NCI-H510A treated with DMSO at 0.1 percent for 48 hours (cell line): Measurements from ENCODE around the gene VKORC1.
A peak's percentile ranks its signal among the peaks of the same experiment; 100 is the strongest.
"Not testable (repeated sequence)": the region's sequence is repeated elsewhere in the genome, so short reads cannot be mapped to it uniquely, and the experiment has no call there.

Source experiments
- DNase-seq: peaks from one replicate; lab custom pipeline; 2025; lab: John Stamatoyannopoulos, UW

VKORC1 gene

DNA sequence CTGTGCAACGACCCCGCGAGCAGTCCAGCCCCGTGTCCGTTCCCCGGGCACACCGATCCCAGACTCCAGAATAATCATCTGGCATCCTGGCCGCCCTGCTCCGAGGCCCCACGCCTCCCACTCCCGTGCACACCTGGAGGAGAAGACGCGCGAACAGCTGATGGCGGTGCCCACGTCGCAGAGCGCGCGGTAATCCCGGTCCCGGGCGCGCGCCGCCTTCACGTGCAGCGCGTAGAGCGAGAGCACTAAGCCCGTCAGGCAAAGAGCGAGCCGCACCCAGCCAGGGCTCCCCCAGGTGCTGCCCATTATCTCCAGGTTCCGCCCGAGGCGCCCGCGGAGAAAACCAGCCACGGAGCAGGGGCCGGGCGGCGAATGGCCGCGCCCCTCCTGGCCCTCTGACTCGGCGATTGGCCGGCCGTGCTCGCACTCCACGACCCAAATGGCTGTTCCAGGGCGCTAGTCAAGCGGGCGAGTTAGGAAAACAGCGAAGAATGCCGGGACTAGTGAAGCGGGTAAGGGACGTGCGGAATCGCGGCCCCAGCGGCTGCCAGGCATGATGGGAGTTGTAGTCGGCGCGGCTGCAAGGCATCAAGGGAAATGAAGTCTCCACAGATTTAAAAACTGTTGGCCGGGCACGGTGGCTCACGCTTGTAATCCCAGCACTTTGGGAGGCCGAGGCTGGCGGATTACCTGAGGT is at the start of gene VKORC1:
Gene VKORC1 (minus strand): TSS at position 374 of the 697 bp plus-strand sequence. CDS start 68 bp downstream, at position 306.
- DNase-seq = peak; percentile 98

DNA sequence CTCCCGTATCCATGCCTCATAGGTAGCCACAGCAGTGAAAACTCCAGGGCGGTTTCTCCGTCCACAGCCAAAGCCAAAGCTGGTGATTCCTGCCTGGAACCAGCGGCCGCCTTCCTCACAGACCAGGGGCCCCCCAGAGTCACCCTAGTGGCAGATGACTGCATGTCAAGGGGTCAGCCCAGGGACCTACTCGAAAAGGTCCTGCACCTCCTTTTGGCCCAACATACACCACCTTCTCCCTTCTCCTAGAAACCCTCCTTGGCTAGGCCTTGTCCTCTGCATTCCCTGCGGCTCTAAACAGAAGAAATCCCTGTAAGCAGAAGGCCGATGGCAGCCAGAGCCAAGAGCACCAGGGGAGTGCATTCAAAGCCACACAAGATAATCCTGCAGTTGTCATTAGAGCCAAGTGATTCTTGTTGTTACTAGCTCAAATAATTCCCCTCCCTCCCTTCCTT is 49.1 kb upstream of the VKORC1 start:
- no peak for DNase-seq

DNA sequence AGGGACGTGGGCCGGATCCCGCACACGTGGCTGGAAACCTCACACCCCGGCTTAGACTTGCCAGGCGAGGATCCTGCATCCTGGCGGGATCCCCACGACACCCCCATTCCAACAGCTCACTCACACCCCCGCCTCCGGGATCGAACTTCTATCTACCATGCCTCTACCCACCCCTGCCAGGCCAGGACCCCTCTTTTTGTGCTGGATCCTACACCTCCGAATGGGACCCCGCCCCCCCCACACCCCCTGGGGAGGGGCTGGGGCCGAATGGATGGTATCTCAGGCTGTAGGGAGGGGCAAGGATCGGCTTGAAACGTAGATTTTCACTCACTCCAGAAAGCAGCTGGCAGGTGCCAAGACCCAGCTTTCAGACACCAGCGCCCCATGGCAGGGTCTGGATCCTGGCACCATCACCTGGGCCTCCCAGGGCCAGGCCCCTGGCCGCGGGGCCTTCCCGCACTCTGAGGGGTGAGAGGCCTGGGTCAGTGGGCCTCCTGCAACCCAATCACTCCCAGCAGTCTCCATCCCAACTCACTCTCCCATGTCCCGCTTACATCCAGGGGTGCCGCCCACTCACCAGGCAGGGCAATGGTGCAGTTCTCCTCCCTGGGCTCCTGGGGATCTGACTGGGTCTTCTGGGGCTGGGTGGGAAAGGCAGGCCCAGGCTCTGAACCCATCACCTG is 48.6 kb upstream of the VKORC1 start:
- DNase-seq = no peak

DNA sequence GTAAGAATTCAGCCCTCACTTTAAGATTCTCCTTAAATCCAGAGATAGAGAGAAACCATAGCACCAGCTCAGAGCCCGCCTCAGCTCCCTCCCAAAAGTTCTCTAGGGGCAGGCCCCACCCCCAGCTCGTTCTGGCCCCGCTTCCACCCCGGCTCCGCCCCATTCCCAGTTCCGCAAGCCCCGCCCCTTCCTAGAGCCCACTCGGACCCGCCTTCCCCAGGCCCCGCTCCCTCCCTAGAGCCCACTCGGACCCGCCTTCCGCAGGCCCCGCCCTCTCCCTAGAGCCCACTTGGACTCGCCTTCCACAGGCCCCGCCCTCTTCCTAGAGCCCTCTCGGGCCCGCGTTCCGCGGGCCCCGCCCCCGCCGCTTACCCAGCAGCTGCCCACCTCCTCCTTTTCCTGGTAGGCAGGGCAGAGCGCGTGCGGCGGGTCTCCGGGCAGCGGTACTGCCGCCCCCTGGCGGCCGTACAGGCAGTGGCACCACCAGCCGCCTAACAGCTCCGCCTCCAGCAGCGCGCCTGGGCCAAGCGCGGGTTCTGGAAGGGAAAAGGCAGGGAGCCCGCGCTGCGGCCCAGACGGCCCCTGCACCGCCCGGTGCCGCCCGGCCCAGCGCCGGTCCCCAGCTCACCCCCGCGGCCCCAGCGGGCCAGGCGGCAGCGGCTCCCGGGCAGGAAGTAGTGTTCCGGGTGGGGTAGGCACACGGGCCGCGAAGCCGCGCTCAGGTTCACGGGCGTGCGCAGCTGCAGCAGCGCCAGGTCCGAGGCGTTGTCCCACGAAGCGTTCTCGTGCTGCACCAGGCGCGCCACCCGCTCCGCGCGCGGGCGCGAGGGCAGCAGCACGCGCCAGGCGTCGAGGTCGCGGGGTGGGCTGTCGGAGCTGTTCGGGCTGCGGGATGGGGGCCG is 47.8 kb upstream of the VKORC1 start:
- DNase-seq = peak; percentile 97

DNA sequence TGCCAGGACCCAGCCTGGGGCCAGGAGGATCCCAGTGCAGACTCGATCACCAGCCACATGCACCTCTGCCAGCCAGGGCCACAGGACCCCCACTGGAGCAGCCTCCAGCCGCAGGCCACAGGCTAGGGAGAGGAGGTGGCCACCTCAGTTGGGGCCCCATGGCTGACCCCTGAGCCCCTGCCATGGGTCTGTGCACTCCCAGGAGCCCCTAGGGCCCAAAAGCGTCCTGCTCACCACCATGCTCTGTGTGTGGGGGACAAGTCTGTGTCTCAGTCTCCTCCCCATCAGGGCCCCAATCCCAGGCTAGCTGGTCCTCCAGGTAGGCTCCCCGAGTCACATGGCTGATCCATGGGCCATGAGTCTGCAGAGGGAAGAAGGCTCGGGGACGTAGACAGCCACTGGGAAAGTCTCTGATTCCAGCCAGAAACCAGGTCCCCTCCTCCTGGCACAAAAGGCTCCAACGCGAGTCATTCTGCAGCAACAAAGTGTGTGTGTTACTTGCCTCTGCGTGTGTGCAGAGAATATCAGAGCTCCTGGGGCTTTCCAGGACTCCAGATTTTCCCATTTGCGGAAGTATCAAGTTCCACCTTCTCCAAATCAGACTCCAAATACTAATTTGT is 47.0 kb upstream of the VKORC1 start:
- no peak for DNase-seq

DNA sequence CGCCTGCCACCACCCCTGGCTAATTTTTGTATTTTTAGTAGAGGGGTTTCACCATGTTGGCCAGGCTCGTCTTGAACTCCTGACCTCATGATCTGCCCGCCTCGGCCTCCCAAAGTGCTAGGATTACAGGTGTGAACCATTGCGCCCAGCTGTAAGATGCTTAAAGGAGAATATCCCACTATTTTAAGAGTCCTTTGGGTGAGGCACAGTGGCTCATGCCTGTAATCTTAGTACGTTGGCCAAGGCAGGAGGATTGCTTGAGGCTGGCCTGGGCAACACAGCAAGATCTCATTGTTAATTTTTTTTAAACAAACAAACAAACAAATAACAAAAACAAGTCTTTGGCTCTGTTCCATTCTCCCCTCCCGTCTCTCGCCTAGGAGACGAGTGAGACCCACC is 46.5 kb upstream of the VKORC1 start:
- DNase-seq = not testable (repeated sequence)

DNA sequence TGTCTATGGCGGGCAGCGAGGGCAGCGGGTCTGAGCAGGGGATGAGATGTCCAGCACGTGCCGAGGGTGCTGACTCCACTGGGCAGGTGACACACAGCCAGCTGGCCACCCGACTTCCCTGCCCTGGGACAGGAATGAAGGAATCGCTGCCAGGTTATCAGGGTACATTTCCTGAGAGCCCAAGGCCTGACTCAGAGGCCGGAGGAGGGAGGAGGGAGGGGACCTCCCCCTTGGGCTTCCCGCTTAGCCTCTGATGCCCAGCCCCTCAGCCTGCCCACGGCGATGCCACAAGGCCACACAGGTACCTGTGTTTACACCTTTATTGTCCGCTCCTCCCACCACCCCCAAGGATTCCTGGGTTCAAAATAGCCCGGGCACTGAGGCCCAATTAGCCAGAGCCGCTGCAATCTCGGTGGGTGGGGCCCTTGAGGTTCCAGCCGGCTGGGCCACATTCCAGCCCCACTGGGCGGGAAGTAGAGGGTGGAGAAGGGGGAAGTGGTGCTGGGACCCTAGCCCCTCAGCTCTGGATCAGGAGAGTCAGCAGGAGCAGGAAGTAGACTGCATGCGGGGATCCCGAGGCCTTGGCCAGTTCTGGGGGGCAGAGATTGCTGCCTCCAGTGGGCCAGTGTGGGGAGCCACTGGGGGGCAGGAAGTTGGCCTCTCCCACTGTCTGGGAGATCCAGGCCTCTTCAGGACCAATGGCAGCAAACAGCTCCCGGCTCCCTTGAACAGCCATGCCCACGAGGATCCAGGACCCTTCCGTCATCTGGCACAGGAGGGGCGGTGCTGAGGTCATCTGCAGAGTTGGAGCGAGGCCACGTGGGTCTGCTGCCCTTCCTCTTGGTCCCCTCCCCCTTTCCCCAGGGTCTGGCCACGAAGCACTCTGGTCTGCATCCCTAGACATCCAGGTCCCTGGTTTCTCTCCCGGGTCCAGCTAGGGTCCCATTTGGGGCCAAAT is 44.3 kb upstream of the VKORC1 start:
- no peak for DNase-seq

DNA sequence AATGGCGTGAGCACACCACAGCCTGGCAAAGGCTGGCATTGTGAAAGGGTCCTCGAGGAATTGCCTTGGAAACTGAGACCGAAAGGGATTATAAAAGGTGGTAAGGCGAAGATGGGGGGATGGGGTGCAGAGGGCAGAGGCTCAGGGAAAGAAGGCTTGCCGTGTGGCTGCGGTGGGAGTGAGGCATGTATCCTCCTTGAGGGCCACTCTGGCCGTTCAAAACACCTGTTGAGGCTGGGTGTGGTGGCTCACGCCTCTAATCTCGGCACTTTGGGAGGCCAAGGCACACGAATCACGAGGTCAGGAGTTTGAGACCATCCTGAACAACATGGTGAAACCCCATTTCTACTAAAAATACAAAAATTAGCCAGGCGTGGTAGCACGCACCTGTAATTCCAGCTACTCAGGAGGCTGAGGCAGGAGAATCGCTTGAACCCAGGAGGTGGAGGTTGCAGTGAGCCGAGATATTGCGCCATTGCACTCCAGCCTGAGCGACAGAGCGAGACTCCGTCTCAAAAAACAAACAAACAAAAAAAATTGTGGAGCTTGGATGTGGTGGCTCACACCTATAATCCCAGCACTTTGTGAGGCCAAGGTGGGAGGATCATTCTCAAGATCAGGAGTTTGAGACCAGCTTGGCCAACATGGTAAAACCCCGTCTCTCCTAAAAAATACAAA is 42.4 kb upstream of the VKORC1 start:
- not testable (repeated sequence) for DNase-seq

DNA sequence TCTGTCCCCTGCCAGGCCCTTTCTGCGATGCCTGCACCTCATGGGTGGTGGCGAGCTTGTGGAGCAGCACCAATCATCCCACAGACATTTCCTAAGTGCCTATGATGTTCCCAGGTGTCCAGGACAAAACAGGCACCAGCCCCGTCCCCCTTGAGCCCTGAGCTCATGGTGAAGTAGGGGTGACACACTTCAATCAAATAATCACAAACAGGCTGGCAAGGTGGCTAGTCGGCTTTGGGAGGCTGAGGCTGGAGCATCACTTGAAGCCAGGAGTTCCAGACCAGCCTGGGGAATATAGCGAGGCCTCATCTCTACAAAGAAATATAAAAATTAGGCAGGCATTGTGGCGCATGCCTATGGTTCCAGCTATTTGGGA is 41.7 kb upstream of the VKORC1 start:
- DNase-seq = no peak

DNA sequence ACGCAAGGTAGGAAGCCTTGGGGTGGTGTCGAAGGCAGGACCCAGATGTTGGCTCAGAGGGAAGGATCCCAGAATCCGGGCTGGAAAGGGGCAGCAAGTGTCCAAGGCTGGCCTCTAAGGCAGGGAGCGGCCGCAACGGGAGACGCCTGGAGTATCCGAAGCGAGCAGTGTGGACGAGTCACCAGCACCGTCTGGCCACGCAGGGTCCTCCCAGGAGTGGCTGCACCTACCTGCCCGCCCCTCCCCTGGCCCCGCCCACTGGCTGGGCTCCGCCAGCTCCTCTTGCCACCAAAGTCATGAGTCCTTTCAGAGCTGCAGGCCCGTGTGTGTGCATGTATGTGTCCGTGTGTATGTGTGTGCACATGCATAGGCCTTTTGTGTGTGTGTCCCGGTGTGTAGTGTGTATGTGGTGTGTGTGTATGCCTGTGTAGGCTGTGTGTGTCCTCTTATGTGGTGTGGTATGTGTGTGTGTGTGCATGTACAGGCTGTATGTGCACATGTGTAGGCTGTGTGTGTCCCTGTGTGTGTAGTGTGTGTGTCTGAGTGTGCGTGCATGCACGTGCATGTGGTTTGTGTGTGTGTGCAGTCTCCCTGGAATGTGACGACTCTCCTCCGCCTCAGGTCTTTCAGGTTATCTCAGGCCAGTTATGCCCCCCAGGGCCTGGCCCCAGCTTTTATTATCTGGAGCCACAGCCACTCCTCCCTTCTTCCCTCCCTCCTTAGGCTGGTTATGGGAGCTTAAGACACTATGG is 41.1 kb upstream of the VKORC1 start, which contains the start of gene PRSS8:
Gene PRSS8 (minus strand): TSS at position 193 of the 752 bp plus-strand sequence. CDS start 229 bp downstream, outside the sequence.
- no peak for DNase-seq

DNA sequence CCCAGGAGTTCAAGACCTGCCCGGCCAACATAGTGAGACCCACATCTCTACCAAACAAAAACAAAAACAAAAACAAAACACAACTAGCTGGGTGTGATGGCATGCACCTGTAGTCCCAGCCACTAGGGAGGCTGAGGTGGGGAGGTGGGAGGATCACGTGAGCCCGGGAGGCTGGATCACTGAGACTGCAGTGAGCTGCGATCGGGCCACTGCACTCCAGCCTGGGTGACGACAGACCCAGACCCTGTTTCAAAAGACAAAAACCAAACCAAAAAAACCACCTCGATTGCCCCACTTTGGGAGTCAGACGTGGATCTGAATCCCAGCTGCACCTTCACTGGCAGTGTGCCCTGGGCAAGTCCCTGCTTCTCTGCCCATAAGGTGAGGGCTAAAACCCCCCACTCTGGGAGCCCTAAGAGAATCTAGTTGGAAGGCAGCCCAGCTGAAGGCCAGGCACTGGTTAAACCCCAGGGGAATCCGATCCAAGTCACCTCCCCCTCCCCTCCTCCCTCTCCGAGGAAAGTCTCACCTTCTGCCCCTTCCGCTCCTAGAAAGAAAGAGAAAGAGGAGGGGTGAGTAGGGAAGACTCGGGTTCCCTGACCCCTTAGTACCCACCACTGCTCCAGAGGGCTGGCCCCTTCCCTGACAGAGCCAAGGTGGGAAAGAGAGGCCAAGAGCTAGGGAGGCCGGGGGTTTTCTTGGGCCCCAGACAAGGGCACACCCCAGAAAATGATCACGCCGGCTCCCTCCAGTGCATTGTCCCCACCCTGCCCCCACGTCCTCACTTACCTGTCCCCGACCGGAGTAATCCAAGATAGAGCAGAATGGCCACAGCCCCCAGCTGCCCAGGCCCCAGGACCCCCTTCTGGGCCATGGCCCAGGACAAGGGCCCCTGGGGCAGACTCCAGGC is 40.3 kb upstream of the VKORC1 start:
- no peak for DNase-seq

DNA sequence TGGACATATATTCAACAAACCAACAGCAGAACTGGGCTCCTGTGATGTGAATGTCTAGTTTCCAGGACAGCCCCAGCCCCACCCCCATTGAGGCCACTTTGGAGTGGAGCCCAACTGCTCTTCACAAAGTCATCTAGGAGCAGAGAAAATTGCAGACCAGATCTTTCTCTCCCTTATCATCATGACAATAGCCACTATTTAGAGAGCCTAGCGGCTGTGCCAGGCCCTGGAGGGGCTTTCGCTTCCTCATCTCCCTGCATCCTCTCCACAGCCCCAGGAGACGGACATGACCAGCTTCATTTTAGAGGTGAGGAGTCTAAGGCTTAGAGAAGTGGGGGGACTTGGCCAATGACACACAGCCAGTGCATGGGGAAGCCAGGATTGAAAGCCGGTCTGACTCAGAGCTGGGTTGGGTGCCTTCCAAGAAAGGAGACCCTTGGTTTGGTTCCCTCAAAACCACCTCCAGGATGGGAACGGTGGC is 39.5 kb upstream of the VKORC1 start:
- DNase-seq = no peak

DNA sequence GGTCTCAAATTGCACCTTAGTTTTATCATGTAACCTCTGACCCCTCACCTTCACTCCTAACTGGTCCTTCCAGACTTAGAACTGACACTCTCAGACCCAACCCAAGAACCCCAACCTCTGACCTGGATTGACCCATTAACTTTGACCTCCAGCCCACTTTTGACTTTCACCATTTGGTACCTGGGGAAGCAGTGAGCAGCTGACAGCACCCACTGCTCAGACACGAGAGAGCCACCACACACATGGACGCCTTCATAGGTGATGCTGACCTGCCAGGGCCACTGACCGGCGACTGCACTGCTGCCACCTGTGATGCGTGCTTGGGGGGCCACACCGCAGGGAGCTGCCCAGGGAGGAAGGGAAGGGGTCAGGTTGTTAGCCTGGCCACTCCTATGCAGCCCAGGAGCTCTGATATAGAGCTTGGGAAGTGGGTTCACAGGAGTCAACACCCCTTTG is 38.5 kb upstream of the VKORC1 start:
- no peak for DNase-seq

DNA sequence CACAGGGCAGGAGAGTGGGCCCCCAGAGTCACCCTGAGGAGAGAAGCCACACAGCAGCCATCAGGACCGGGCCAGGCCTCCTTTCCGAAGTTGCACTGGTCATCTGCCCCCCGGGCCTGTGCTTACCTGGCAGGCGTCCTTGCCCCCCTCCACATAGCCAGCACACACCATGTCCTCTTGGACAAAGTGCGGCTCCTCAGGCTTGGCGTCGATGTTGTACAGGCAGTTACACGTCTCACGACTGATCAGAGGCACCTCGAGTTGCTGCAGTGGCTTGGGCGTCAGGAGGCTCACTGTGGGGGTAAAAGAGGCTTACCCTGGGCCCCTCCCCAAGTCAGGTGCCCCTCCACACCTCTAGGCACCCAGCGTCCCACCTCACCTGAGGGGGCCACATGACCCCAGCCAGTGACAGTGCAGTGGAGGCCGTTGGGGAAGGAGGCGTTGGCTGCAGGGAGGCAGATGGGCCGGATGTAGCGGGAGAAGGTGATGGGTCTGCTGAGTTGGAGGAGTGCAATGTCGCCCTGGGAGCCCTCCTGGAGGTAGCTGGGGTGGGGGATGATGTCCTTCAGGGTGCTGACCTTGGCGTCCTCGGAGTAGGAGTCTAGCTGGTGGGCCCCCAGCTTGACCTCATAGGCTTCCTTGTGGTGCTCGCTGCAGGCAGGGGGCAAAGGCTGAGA is 37.8 kb upstream of the VKORC1 start:
- DNase-seq = no peak

DNA sequence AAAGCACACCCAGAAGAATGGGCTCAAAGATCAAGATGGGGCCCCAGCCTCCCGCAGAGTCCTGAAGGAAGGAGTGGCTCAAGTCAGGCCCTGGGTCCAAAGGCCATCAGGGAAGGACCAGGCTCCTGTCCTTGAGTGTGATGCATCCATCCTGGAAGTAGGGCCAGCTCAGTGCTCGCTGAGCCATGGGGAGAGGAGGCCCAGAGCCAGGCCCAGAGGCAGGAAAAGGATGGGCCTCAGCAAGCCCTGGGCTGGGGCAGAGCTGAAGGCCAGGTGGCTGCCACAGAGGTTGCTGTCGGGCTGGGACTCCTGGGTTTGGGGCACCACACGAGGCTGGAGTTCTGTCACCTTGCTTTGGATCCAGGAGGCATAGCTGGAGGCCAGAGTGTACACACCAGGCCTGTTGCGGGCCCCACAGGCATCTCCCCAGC is 37.3 kb upstream of the VKORC1 start:
- DNase-seq = no peak

DNA sequence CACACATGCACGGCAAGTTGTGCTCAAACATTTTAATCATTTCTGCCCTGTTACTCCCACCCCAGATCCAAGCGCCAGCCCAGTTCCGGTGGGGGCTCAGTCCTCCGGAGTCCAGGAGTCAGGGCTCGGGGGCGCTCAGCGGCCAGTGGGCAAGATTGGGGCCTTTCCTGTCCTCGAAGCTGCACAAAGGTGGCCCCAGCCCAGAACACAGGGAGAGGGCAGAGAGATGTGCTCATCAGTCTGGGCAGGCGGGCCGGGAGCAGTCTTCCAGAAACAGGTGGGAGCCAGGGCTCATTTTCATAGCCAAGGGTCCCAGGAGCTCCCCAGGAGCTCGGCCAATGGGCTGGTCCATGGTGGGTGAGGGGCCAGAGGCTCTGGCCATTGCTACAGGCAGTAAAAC is 36.8 kb upstream of the VKORC1 start:
- no peak for DNase-seq

DNA sequence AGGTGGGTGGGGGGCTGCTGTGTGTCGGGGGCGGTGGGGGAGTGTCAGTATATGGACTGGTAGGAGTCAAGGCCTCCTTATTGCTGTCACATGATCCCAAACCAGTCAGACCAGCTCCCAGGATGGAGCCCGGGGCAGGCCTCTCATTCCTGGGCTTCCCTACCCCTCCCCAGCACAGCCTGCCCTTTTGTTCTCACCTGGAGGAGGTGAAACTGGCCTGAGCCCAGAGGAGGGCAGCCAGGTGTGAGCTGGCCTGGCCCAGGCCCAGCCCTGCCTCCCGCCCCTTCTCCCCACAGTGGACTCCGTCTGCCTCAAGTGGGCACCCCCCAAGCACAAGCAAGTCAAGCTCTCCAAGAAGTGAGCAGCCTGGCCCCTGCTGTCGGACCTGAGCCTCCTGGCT is 36.3 kb upstream of the VKORC1 start:
- peak; percentile 89 for DNase-seq
